ENCODE data around the gene GPRIN1. TPM values are rescaled to one million over a fixed set of nuclear protein-coding genes. Genes with fewer than 3 reads are reported as not detected.
"Not testable (repeated sequence)": the region's sequence is repeated elsewhere in the genome, so short reads cannot be mapped to it uniquely, and the experiment has no call there.

The GPRIN1 gene
- total RNA-seq, 2 donors from 2014 or later, result 0.57 to 0.60 TPM

- no peaks in the 10 kb centered on the region for H3K9me3 ChIP-seq (ENCODE audit: control insufficient read depth, low read length, poor library complexity, severe bottlenecking)
- ATAC-seq, result no peak
- H3K36me3 Mint-ChIP-seq (ENCODE audit: low read depth), result peaks cover 3% of the 10 kb centered on the region
- no peaks in the 10 kb centered on the region for H3K27me3 Mint-ChIP-seq
- H3K4me1 Mint-ChIP-seq, result peaks cover 44% of the 10 kb centered on the region
- H3K4me3 Mint-ChIP-seq, result no peak overlapping the region
- peak overlapping the region; percentile 95 for H3K27ac Mint-ChIP-seq
- no peak for DNase-seq
These were observed 52.1 kb downstream of the GPRIN1 start for GRCh38 chr5:176557846-176558245.

GRCh38 chr5:176553260-176554085, 56.5 kb downstream of the GPRIN1 start:
- ATAC-seq, result no peak
- DNase-seq, result no peak
- Mint-ChIP-seq H3K27ac (peak overlapping the region; percentile 95), H3K4me3 (peak overlapping the region; percentile 43), H3K27me3 (no peaks in the 10 kb centered on the region), H3K36me3 (ENCODE audit: low read depth) (no peaks in the 10 kb centered on the region), H3K4me1 (peaks cover 40% of the 10 kb centered on the region)
- H3K9me3 ChIP-seq (ENCODE audit: control insufficient read depth, low read length, poor library complexity, severe bottlenecking), result no peaks in the 10 kb centered on the region

DNA sequence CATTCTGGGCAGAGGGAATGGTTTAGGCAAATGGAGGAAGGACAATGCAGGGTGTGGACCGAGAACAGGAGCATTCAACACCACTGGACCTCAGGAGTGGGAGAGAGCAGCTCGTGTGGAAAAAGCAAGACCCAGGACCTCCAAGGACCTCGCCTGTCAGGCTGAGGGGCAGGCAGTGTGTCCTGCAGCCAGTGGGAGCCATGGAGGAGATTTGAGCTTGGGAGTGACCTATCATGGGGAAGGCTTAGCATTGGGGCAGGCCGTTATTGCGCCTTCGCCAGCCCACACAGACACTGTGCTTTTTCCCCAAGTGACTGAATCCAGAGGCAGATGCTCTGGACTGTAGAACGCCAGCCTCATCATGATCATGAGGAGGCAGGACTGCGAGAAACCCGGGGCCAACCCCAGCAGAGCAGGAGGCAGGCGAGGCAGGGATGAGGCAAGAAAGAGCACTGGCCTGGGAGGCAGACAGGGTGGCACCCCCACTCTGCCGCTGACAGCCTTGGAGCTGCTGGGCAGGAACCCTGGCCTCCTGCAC, 57.6 kb downstream of the GPRIN1 start:
- H3K36me3 Mint-ChIP-seq (ENCODE audit: low read depth), result no peaks in the 10 kb centered on the region
- peaks cover 43% of the 10 kb centered on the region for H3K4me1 Mint-ChIP-seq
- H3K4me3 Mint-ChIP-seq, result no peak overlapping the region
- H3K27ac Mint-ChIP-seq, result peak overlapping the region; percentile 95
- no peak for ATAC-seq
- DNase-seq, result no peak
- H3K9me3 ChIP-seq (ENCODE audit: control insufficient read depth, low read length, poor library complexity, severe bottlenecking), result no peaks in the 10 kb centered on the region
- no peaks in the 10 kb centered on the region for H3K27me3 Mint-ChIP-seq

DNA sequence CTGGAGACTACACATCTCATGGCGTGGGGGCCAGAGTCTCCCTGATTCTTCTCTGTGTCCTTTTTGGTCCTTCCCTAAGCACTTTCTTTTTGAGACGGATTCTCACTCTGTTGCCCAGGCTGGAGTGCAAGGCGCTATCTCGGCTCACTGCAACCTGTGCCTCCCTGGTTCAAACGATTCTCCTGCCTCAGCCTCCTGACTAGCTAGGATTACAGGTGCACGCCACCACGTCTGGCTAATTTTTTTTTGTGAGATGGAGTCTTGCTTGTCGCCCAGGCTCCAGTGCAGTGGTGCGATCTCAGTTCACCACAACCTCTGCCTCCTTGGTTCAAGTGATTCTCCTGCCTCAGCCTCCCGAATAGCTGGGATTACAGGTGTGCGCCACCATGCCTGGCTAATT, 59.0 kb downstream of the GPRIN1 start:
- H3K36me3 Mint-ChIP-seq (ENCODE audit: low read depth); H3K9me3 ChIP-seq (ENCODE audit: control insufficient read depth, low read length, poor library complexity, severe bottlenecking); H3K27me3 Mint-ChIP-seq; DNase-seq; ATAC-seq: not testable (repeated sequence)
- H3K4me3 Mint-ChIP-seq, result peak overlapping the region; percentile 75
- peaks cover 37% of the 10 kb centered on the region for H3K4me1 Mint-ChIP-seq
- peak overlapping the region; percentile 81 for H3K27ac Mint-ChIP-seq

DNA sequence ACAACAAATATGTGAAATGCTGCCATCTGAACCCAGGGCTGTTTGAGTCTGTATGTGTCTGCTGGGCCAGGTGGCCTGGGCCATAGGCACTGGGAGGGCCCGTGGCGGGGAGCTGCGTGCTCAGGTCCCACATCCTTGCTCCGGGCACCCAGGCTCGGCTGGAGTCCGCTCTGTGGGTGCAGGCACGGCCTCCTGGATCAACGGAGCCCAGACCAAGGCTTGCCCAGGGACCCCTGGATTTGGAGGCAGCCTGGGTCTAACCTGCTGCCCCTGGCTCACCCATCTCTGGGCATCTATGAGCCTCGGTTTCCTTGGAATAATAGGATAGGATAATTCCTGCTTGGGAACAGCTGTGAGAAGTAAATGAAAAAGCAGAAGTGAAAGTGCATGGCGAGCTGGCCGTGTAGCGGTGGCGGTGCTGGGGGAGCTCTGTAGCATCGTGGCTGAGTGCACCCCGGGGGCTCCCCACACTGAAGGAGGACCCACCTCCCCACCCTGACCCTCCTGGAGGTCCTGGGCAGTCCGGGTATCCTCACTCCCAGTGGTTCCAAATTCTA, 59.6 kb downstream of the GPRIN1 start:
- peak overlapping the region; percentile 75 for H3K4me3 Mint-ChIP-seq
- H3K36me3 Mint-ChIP-seq (ENCODE audit: low read depth), result no peaks in the 10 kb centered on the region
- DNase-seq (no peak), ATAC-seq (no peak)
- no peaks in the 10 kb centered on the region for H3K27me3 Mint-ChIP-seq
- H3K27ac Mint-ChIP-seq, result peak overlapping the region; percentile 81
- H3K9me3 ChIP-seq (ENCODE audit: control insufficient read depth, low read length, poor library complexity, severe bottlenecking), result no peaks in the 10 kb centered on the region
- peaks cover 34% of the 10 kb centered on the region for H3K4me1 Mint-ChIP-seq

- no peaks in the 10 kb centered on the region for H3K9me3 ChIP-seq (ENCODE audit: control insufficient read depth, low read length, poor library complexity, severe bottlenecking)
- H3K27me3 Mint-ChIP-seq, result no peaks in the 10 kb centered on the region
- H3K36me3 Mint-ChIP-seq (ENCODE audit: low read depth), result no peaks in the 10 kb centered on the region
- H3K27ac Mint-ChIP-seq, result peak overlapping the region; percentile 81
- no peak overlapping the region for H3K4me3 Mint-ChIP-seq
- H3K4me1 Mint-ChIP-seq, result peaks cover 29% of the 10 kb centered on the region
- DNase-seq (no peak), ATAC-seq (no peak)
These were observed 60.1 kb downstream of the GPRIN1 start for GRCh38 chr5:176549871-176550270.

GRCh38 chr5:176548967-176549444, 61.0 kb downstream of the GPRIN1 start, which contains the start of gene CDHR2:
TSS of gene CDHR2 (plus strand) at chr5:176549342. CDS start at chr5:176565353, 16,011 bp downstream.
- H3K4me3 Mint-ChIP-seq, result no peak within 1 kb of the TSS
- H3K36me3 Mint-ChIP-seq (ENCODE audit: low read depth), result no peaks in the 10 kb centered on the region
- H3K27ac Mint-ChIP-seq, result peak within 1 kb of the TSS; percentile 95
- H3K9me3 ChIP-seq (ENCODE audit: control insufficient read depth, low read length, poor library complexity, severe bottlenecking), result no peaks in the 10 kb centered on the region
- ATAC-seq (no peak), DNase-seq (no peak)
- H3K4me1 Mint-ChIP-seq, result peaks cover 30% of the 10 kb centered on the region
- no peaks in the 10 kb centered on the region for H3K27me3 Mint-ChIP-seq

DNA sequence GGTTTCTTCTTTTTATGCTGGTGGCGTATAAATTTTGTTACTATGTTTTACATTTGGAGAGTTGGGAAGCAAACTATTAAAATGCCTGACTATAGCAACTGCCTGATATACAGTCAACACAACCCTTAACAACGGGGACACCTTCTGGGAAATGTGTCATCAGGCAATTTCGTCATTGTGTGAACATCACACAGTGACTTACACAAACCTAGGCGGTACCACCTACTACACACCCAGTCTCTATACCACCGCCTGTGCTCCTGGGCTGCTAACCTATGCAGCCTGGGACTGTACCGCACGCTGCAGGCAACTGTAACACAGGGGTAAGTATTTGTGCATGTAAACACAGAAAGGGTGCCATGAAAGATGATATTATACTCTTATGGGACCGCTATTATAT, 62.2 kb downstream of the GPRIN1 start:
- H3K4me3 Mint-ChIP-seq, result no peak overlapping the region
- ATAC-seq, result peak; percentile 45
- H3K4me1 Mint-ChIP-seq, result peaks cover 24% of the 10 kb centered on the region

More for the DNA sequence above, 62.2 kb downstream of the GPRIN1 start:
- H3K9me3 ChIP-seq (ENCODE audit: control insufficient read depth, low read length, poor library complexity, severe bottlenecking), result no peaks in the 10 kb centered on the region
- DNase-seq, result no peak
- no peaks in the 10 kb centered on the region for H3K27me3 Mint-ChIP-seq
- H3K36me3 Mint-ChIP-seq (ENCODE audit: low read depth), result no peaks in the 10 kb centered on the region
- peak overlapping the region; percentile 95 for H3K27ac Mint-ChIP-seq

Other genes starting within 250 kb of the GPRIN1 start
- gene KIAA1191, start 248.4 kb downstream of the GPRIN1 start, total RNA-seq, result 10 to 100 TPM; 73.9 to 76.7 TPM
- 1 to 10 TPM; 7.3 to 7.6 TPM for gene ARL10, start 244.7 kb downstream of the GPRIN1 start, total RNA-seq
- 10 to 100 TPM; 17.9 to 19.2 TPM for gene NOP16, start 221.6 kb downstream of the GPRIN1 start, total RNA-seq
- 100 to 1,000 TPM; 119 to 135 TPM for gene HIGD2A, start 221.4 kb downstream of the GPRIN1 start, total RNA-seq
- gene CLTB, start 193.6 kb downstream of the GPRIN1 start, total RNA-seq, result 10 to 100 TPM; 65.3 to 69.4 TPM
- 10 to 100 TPM; 23.1 to 24.2 TPM for gene FAF2, start 161.8 kb downstream of the GPRIN1 start, total RNA-seq
- 100 to 1,000 TPM; 228 to 288 TPM for gene RNF44, start 72.8 kb downstream of the GPRIN1 start, total RNA-seq
- gene CDHR2, start 60.8 kb downstream of the GPRIN1 start, total RNA-seq, result 1 to 10 TPM; 1.3 to 2.4 TPM
- gene SNCB, start 20.4 kb upstream of the GPRIN1 start, total RNA-seq, result not detected
- not detected for gene EIF4E1B, start 20.5 kb upstream of the GPRIN1 start, total RNA-seq
- 10 to 100 TPM; 14.2 to 19.3 TPM for gene TSPAN17, start 37.3 kb upstream of the GPRIN1 start, total RNA-seq
- gene UNC5A, start 200.4 kb upstream of the GPRIN1 start, total RNA-seq, result not detected